ENCODE measurements around the gene HEXIM1. TPM values are rescaled to one million over a fixed set of nuclear protein-coding genes. Genes with fewer than 3 reads are reported as not detected.

The HEXIM1 gene
- 9.8 and 10.5 TPM in 2 replicates for total RNA-seq

GRCh38 chr17:45148183-45149036 is at the start of gene HEXIM1:
Gene HEXIM1, plus strand, starts transcription at chr17:45148475. Its CDS starts 716 bp downstream, at chr17:45149191.

DNA sequence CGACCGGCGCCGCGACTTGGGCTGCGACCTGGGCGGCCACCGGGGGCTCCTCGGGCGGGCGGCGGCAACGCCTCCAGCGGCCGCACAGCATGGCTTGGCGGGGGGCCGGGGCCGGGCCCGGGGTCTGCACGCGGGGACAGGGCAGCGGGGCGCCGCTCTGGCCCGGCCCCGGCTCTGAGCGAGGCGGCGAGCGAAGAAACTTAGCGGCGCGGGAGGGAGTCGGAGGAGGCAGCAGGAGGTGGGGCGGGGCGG is 16.0 kb upstream of the HEXIM1 start, which contains the start of gene PLCD3:
Gene PLCD3 (minus strand): TSS at position 196 of the 252 bp plus-strand sequence. CDS start 105 bp downstream, at position 91.

DNA sequence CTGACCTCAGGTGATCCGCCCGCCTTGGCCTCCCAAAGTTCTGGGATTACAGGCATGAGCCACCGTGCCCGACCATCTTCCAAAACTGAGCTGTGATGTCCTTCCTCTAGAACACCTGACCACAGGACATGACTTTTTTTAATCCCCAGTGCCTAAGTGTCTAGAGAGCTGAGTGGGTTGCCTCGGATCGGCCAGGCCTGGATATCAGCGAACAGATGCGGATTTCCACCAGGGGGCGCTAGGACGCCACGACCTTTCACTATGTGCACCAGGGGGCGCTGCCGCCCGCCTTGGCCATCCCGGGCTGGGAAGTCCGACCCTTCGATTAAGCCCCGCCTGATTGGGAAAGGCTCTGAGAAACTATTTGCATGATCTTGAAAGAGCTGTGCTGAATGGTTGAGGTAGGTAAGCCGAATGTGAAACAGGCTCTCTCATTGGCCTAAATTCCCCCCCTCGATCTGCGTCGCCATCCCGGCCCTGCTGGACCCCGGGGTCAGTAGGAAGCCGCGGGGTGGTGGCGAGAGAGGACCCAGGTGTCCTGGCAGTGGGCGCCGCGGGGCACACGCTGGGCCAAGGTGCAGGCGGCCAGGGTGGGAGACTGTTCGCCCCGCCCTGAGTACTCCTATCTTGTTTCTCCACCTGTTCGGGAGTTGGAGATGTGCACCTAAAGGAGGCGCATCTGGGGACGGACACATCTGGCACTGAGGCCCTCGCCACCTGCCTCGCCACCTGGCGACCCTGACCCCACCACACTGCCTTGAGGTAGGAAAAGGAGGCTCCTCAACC is 12.9 kb upstream of the HEXIM1 start, which contains the start of gene ACBD4:
Gene ACBD4 (plus strand): TSS at position 496 of the 786 bp plus-strand sequence. CDS start 458 bp downstream, outside the sequence.

GRCh38 chr17:45161288-45162024 is 13.2 kb downstream of the HEXIM1 start, which contains the start of gene HEXIM2:
Gene HEXIM2, plus strand, starts transcription at chr17:45161875. Its CDS starts 919 bp downstream, at chr17:45162794.

Other genes with a start within 250 kb of the HEXIM1 start
- 92.1 and 207 TPM in 2 replicates for gene EFTUD2, start 249.0 kb upstream of the HEXIM1 start, total RNA-seq
- 1.5 and 2.0 TPM in 2 replicates for gene GFAP, start 233.0 kb upstream of the HEXIM1 start, total RNA-seq
- gene KIF18B, start 200.7 kb upstream of the HEXIM1 start, total RNA-seq: 0.30 and 3.2 TPM in 2 replicates
- 0.30 TPM in 1 of 2 replicates, not detected in the other for gene C1QL1, start 180.2 kb upstream of the HEXIM1 start, total RNA-seq
- gene DCAKD, start 96.8 kb upstream of the HEXIM1 start, total RNA-seq: 36.5 and 60.8 TPM in 2 replicates
- 71.6 and 108 TPM in 2 replicates for gene NMT1, start 87.2 kb upstream of the HEXIM1 start, total RNA-seq
- gene PLCD3, start 16.0 kb upstream of the HEXIM1 start, total RNA-seq: 49.9 and 55.8 TPM in 2 replicates
- gene ACBD4, start 12.8 kb upstream of the HEXIM1 start, total RNA-seq: 3.5 and 5.0 TPM in 2 replicates
- 2.4 and 4.2 TPM in 2 replicates for gene HEXIM2, start 13.4 kb downstream of the HEXIM1 start, total RNA-seq
- 1.9 and 2.7 TPM in 2 replicates for gene FMNL1, start 73.4 kb downstream of the HEXIM1 start, total RNA-seq
- gene SPATA32, start 113.6 kb downstream of the HEXIM1 start, total RNA-seq: not detected in 2 replicates
- 1.5 and 3.4 TPM in 2 replicates for gene MAP3K14, start 168.5 kb downstream of the HEXIM1 start, total RNA-seq